K562 (cell line): ENCODE data around the gene NEK2. TPM values are rescaled to one million over a fixed set of nuclear protein-coding genes. Genes with fewer than 3 reads are reported as not detected.

Experiments used
- ARHGAP35 ChIP-seq: fragments of 450-650 bp; IDR thresholded peaks from 2 replicates; pipeline ENCODE4 v1.6.1; 2018; ENCODE audit not compliant: partially characterized antibody
- ATF6 ChIP-seq: sonication (generic); formaldehyde crosslinking; IDR thresholded peaks from 2 replicates; pipeline ENCODE4 v1.4.0; 2020; ENCODE audit warnings: mild to moderate bottlenecking, missing genetic modification reagents
- C11orf30 ChIP-seq: fragments of 450-650 bp; IDR thresholded peaks from 2 replicates; pipeline ENCODE4 v1.6.1; 2016; ENCODE audit warnings: low read depth, mild to moderate bottlenecking
- CREB5 ChIP-seq: fragments of 250-450 bp; sonication (Bioruptor Pico); IDR thresholded peaks from 2 replicates; pipeline ENCODE4 v1.5.0; 2020; ENCODE audit warnings: mild to moderate bottlenecking
- EGR1 ChIP-seq: fragments of 450-650 bp; conservative IDR thresholded peaks from 2 replicates; pipeline ENCODE4 v1.6.1; 2017; ENCODE audit warnings: mild to moderate bottlenecking
- GABPB2 ChIP-seq: fragments of 250-450 bp; sonication (Bioruptor Pico); conservative IDR thresholded peaks from 2 replicates; pipeline ENCODE4 v1.5.1; 2021; ENCODE audit warnings: mild to moderate bottlenecking
- HES1 ChIP-seq: fragments of 450-650 bp; IDR thresholded peaks from 2 replicates; pipeline ENCODE4 v1.6.1; 2016; ENCODE audit warnings: low read depth, mild to moderate bottlenecking, moderate library complexity
- HMG20B ChIP-seq: fragments of 250-450 bp; sonication (Bioruptor Pico); IDR thresholded peaks from 2 replicates; pipeline ENCODE4 v1.5.0; 2021; ENCODE audit warnings: mild to moderate bottlenecking
- KLF1 ChIP-seq: fragments of 450-650 bp; IDR thresholded peaks from 2 replicates; pipeline ENCODE4 v1.6.1; 2016; ENCODE audit warnings: missing genetic modification characterization, missing compliant biosample characterization
- LARP7 ChIP-seq: fragments of 450-650 bp; IDR thresholded peaks from 2 replicates; pipeline ENCODE4 v1.6.1; 2016
- POLR2G ChIP-seq: fragments of 200-400 bp; formaldehyde crosslinking; IDR thresholded peaks from 2 replicates; pipeline ENCODE4 v1.6.1; 2017; ENCODE audit warnings: low read depth, mild to moderate bottlenecking, antibody characterized with exemption, low read length, moderate library complexity
- PTRF ChIP-seq: fragments of 450-650 bp; IDR thresholded peaks from 2 replicates; pipeline ENCODE4 v1.6.1; 2016; ENCODE audit warnings: mild to moderate bottlenecking, missing genetic modification characterization, missing compliant biosample characterization
- PYGO2 ChIP-seq: fragments of 450-650 bp; IDR thresholded peaks from 2 replicates; pipeline ENCODE4 v1.6.1; 2016; ENCODE audit warnings: mild to moderate bottlenecking, missing genetic modification characterization, moderate library complexity, missing compliant biosample characterization
- RNF2 ChIP-seq: sonication (generic); IDR thresholded peaks from 2 replicates; pipeline ENCODE4 v1.6.1; 2016
- SPI1 ChIP-seq: IDR thresholded peaks from 2 replicates; pipeline ENCODE4 v1.6.1; 2011; ENCODE audit warnings: low read depth, low read length, control low read depth, borderline replicate concordance
- TAF15 ChIP-seq: fragments of 200-400 bp; formaldehyde crosslinking; IDR thresholded peaks from 2 replicates; pipeline ENCODE4 v1.6.1; 2017; ENCODE audit warnings: mild to moderate bottlenecking, low read depth, low read length, moderate library complexity
- THRA ChIP-seq: fragments of 450-650 bp; IDR thresholded peaks from 2 replicates; pipeline ENCODE4 v1.6.1; 2017; ENCODE audit warnings: mild to moderate bottlenecking, moderate library complexity
- TOE1 ChIP-seq, 2 experiments: fragments of 450-650 bp in 1 of 2; sonication (generic) in 1 of 2; formaldehyde crosslinking in 1 of 2; IDR thresholded peaks; 2 replicates each; pipeline versions ENCODE4 v1.7.1 to v1.8.0; 2016 to 2022; ENCODE audit warnings: borderline replicate concordance in 2 of 2, mild to moderate bottlenecking in 2 of 2, antibody characterized with exemption in 1 of 2, inconsistent platforms in 1 of 2, low read depth in 1 of 2, missing genetic modification reagents in 1 of 2, moderate library complexity in 1 of 2
- WHSC1 ChIP-seq: IDR thresholded peaks from one replicate; pipeline ENCODE4 v1.6.1; 2012; ENCODE audit warnings: low read length, control low read depth, inconsistent platforms
- ZFP30 ChIP-seq: fragments of 250-450 bp; sonication (Bioruptor Pico); IDR thresholded peaks from 2 replicates; pipeline ENCODE4 v1.8.0; 2022; ENCODE audit warnings: moderate library complexity, mild to moderate bottlenecking, inconsistent platforms, borderline replicate concordance
- ZFX ChIP-seq: sonication (generic); formaldehyde crosslinking; IDR thresholded peaks from 2 replicates; pipeline ENCODE4 v1.8.0; 2022; ENCODE audit warnings: mild to moderate bottlenecking, missing genetic modification reagents, moderate library complexity
- ZNF197 ChIP-seq: fragments of 200-800 bp; sonication (Bioruptor generic); IDR thresholded peaks from 2 replicates; pipeline ENCODE4 v1.6.1; 2016; ENCODE audit warnings: low read depth, missing genetic modification characterization, missing compliant biosample characterization
- ZNF316 ChIP-seq: fragments of 450-650 bp; IDR thresholded peaks from 2 replicates; pipeline ENCODE4 v1.6.1; 2016
- ZNF644 ChIP-seq: fragments of 200-800 bp; sonication (Bioruptor generic); IDR thresholded peaks from 2 replicates; pipeline ENCODE4 v1.6.1; 2016; ENCODE audit warnings: low read depth, missing genetic modification characterization, missing compliant biosample characterization
- polyA plus RNA-seq, 8 experiments: library from polyadenylated mRNA; depleted of rRNA in 4 of 8; stranded (reverse) in 5 of 8; unstranded in 3 of 8; fragments of >200 nt; fragmentation: Nextera tagmentation in 2 of 8; fragmentation: Illumina TruSeq in 1 of 8; extraction: Ambion mirVana in 2 of 8; extraction: Trizol in 1 of 8; gene quantifications; 2 replicates each; pipeline versions ENCODE4 v1.2.1 to v1.2.3, GENCODE V29; 2011 to 2014; ENCODE audit warnings: inconsistent platforms in 1 of 8, missing spikeins in 1 of 8
- total RNA-seq, 7 experiments: library from RNA; depleted of rRNA in 6 of 7; stranded (reverse); fragments of >200 nt in 6 of 7; fragmentation: Illumina TruSeq in 2 of 7; extraction: Trizol in 2 of 7; gene quantifications; 2 replicates each; pipeline versions ENCODE4 v1.2.1 to v1.2.3, GENCODE V29; 2011 to 2021; ENCODE audit warnings: low replicate concordance in 1 of 7

Gene NEK2
- total and polyA plus RNA-seq, 9 of the 15 experiments (the other 6 are each of a cell fraction or from before 2014, with no cell fraction given): 30.0 to 74.7 (median 66.4) TPM

- no peak for TF ChIP-seq HES1
- no peak for TF ChIP-seq PTRF
- TF ChIP-seq ARHGAP35: no peak
- no peak for TF ChIP-seq HMG20B
- TF ChIP-seq SPI1: no peak
- TF ChIP-seq EGR1: no peak
- TF ChIP-seq THRA: no peak
- no peak for TF ChIP-seq POLR2G
- TF ChIP-seq ATF6: no peak
- TF ChIP-seq TAF15: no peak
- TF ChIP-seq LARP7: no peak
- no peak for TF ChIP-seq CREB5 (CRISPR knock-in tag)
- TF ChIP-seq WHSC1: no peak
- no peak for TF ChIP-seq RNF2
- TF ChIP-seq ZNF316: no peak
- no peak for TF ChIP-seq KLF1 (tag)
- TF ChIP-seq ZFX (CRISPR knock-in tag): no peak
- TF ChIP-seq ZFP30: no peak
- TF ChIP-seq C11orf30: no peak
- TF ChIP-seq GABPB2 (CRISPR knock-in tag): no peak
- TF ChIP-seq TOE1 (IDR thresholded peaks at IDR 0.05; ENCODE audit: borderline replicate concordance): no peak; the same call in 1 of the 2 replicates
- no peak for TF ChIP-seq TOE1 (CRISPR knock-in tag; IDR thresholded peaks at IDR 0.05; ENCODE audit: borderline replicate concordance, low read depth)
- TF ChIP-seq PYGO2 (tag): no peak
- no peak for TF ChIP-seq ZNF197
- no peak for TF ChIP-seq ZNF644
These were observed 23.0 kb upstream of the NEK2 start (continued) for GRCh38 chr1:211698161-211699026.
